ENCODE results near the gene COMT.
A peak's percentile ranks its signal among the peaks of the same experiment; 100 is the strongest.

The COMT gene

GRCh38 chr22:19941365-19942082 is at the start of gene COMT, which contains the start of gene TXNRD2:
COMT (plus strand) TSS chr22:19941772; CDS start chr22:19962527, 20,755 bp downstream.
TXNRD2 (minus strand) TSS chr22:19941818; CDS start chr22:19941803, 15 bp downstream.
- H3K4me3 ChIP-seq (ENCODE audit: low read depth, low read length), result peak within 1 kb of the TSS; percentile 82
- no peak for DNase-seq (ENCODE audit: low read depth)

DNA sequence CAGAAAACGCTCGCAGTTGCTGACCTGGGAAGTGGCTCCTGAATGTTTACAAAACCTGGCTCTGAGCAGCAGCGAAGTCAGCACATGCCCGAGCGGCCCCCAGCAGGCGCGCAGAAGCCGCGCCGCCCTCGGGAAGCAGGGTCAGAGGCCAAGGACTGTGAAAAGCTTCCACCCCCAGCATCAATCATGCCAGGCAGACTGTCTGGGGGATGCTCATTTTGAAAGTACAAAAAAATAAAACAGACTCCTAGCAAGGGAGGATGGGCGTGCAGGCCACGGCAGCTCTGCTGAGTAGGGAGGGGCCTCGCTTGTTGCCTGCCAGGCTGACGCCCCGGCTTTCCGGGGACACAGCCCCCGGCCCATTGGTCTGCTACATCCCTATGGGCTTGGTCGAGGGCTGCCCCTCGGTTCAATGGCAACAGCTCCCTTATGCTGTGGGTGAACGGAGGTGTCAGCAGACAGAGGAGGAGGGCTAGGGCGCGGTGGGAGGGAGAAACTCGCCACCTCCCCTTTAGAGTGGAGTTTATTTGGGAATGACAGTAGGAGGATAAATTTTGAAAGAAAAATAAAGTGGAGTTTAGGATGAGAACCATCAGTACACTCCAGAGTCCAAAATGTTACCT is 49.2 kb upstream of the COMT start:
- no peak for DNase-seq (ENCODE audit: low read depth)
- no peak overlapping the region for H3K4me3 ChIP-seq (ENCODE audit: low read depth, low read length)

DNA sequence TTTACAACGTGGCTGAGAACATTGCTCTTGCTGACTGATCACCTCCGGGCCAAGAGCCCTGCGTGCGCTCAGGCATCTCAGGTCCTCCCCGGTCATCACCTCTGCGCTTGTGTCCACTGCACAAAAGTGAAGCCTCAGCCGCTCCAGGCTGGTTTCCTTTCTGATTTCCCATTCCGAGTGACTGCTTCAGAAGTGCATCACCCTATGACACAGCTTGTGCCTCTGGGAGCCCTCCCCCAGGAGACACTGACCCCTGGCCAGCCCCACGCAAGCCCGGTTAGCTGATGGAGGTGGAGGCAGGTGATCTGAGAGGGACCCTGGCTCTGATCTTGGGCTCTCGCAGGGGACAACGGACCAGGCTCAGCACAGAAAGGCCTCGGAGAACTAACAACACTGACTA is 48.6 kb upstream of the COMT start:
- H3K4me3 ChIP-seq (ENCODE audit: low read depth, low read length), result no peak overlapping the region
- DNase-seq (ENCODE audit: low read depth), result no peak

DNA sequence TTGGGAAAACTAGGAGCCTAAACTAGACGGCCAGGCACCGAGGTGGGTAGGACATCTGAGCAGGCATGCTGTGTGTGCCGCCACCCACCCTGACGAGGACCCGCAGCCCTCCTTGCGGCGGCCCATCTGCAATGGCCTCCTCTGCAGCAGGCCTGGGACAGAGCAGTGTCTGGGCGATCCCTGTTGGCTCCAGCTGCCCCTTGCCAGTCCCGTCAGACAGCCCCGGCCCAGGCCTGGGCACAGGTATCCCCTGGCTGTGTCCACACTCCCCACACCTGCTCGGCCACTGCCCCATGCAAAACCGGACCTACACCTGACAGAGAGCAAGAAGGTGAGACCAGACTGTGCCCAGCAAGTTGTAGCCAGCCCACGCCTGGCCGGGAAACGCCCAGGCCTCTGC is 48.2 kb upstream of the COMT start:
- no peak for DNase-seq (ENCODE audit: low read depth)
- H3K4me3 ChIP-seq (ENCODE audit: low read depth, low read length), result no peak overlapping the region

- no peak overlapping the region for H3K4me3 ChIP-seq (ENCODE audit: low read depth, low read length)
- no peak for DNase-seq (ENCODE audit: low read depth)
Observed at GRCh38 chr22:19895160-19895849, 46.3 kb upstream of the COMT start.

GRCh38 chr22:19896665-19897355 is 44.8 kb upstream of the COMT start:
- no peak overlapping the region for H3K4me3 ChIP-seq (ENCODE audit: low read depth, low read length)
- DNase-seq (ENCODE audit: low read depth), result no peak

GRCh38 chr22:19897726-19898125 is 43.8 kb upstream of the COMT start:
- DNase-seq (ENCODE audit: low read depth), result no peak
- no peak overlapping the region for H3K4me3 ChIP-seq (ENCODE audit: low read depth, low read length)

DNA sequence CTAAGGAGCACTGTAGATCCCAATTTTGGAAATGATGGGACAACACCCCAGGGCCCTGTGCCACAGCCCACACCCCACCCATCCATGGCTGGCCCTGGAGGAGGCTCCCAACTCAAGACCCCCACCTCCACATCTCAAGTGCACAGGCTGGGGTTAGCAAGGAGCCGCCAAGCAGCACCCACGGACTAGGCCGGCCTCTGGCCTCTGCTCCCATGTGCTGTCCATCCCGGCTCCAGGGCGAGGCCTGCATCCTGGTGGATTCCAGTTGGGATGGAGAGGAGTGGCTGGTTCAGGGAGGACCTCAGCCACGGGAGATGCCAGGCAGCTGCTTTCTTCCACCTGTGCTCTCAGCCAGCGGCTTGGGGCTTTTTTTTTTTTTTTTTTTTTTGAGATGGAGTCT is 43.4 kb upstream of the COMT start:
- H3K4me3 ChIP-seq (ENCODE audit: low read depth, low read length), result no peak overlapping the region
- DNase-seq (ENCODE audit: low read depth), result no peak

- no peak overlapping the region for H3K4me3 ChIP-seq (ENCODE audit: low read depth, low read length)
- no peak for DNase-seq (ENCODE audit: low read depth)
Observed at GRCh38 chr22:19898831-19899567, 42.6 kb upstream of the COMT start.

GRCh38 chr22:19900707-19901436 is 40.7 kb upstream of the COMT start:
- H3K4me3 ChIP-seq (ENCODE audit: low read depth, low read length), result no peak overlapping the region
- DNase-seq (ENCODE audit: low read depth), result no peak

DNA sequence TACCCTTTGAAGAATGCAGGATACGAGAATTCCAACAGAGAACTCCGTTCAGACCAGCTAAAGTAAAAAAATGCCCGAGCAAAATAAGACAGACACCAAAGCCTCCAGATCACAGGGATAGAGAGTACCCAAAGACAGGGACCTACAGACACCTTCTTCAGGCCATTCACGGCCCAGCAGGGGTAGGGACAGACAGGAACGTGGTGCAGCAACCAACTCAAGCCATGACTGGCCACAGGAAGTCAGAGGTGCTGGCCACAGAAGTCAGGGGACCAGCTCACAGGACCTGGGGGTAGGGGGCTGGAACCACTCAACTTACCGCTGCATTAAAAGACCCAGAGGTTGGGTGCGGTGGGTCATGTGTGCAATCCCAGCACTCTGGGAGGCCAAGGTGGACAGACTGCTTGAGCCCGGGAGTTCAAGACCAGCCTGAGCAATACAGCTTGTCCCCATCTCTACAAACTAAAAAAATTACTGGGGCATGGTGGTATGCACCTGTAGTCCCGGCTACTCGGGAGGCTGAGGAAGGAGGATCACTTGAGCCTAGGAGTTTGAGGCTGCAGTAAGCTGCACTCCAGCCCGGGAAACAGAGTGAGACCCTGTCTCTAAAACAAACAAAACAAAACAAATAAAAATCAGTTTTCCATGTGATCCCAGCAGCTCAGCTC is 39.9 kb upstream of the COMT start:
- H3K4me3 ChIP-seq (ENCODE audit: low read depth, low read length), result no peak overlapping the region
- DNase-seq (ENCODE audit: low read depth), result no peak

GRCh38 chr22:19902245-19902715 is 39.3 kb upstream of the COMT start:
- no peak overlapping the region for H3K4me3 ChIP-seq (ENCODE audit: low read depth, low read length)
- no peak for DNase-seq (ENCODE audit: low read depth)

DNA sequence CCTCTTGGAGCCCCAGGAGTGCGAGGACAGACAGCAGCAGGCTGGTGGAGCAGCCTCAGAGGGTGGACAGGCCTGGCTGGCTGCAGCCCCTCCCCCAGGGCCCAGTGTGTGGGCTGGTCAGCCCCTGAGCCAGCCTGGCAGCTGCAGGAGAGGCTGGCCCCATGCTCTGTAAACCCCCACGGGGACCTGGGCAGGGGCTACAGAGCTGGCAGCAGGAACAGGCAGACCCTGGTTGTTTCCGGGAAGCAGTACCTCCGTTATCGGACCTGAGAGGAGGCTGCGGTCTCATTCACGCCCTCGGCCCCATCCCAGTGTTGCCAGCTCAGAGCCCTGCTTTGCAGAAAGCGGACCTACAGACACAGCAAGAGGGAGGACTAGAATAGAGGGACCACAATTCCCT is 38.5 kb upstream of the COMT start:
- H3K4me3 ChIP-seq (ENCODE audit: low read depth, low read length), result no peak overlapping the region
- DNase-seq (ENCODE audit: low read depth), result no peak

DNA sequence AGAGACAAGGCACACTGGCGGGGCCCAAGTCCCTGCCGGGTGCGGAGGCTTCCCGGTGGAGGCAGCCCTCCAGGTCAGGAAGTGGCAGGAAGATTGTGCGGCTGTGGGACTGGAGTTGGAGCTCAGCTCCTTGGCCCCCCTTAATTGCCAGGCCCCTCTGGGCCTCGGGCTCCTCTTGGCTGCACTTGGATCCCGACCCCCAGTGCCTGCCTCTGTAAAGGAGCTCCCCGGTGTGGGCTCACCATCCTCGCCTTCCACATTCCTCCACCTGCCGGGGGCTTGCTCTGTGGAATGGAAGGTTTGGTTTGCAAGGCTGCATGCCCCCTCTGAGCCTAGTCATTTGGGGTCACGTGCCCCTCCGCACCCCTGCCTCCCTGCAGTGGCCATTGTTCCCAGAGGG is 38.1 kb upstream of the COMT start:
- DNase-seq (ENCODE audit: low read depth), result no peak

DNA sequence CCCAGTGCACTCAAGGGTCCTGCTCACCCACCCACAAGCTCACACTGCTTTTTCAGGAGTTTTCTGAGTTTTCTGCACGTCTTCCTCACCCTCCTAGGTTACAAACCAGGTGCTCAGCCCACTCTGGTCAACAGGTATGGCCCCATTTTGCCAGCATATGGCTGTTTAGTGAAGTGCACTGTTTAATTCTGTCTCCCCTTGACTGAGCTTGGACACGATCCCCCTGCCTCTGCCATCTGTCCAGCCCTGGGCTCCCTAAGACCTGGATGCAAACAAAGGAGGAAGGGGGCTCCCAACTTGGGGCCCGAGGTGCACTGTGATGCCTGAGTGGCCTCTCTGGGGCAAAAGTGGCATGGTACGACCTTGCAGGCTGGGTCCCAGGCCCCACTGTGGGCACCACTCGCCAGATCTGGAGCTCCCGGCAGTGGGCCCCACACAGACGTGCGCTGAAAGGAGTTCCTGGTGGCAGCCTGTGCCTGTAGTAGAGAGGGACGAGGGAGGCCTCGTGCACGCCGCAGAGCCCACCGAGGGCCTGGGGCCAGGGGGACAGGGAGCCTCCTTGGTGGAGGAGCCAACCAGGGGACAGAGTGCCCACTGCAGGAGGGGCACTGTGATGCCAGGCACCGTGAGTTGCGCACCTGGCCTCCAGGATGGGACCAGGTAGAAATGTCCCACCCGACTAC is 37.3 kb upstream of the COMT start:
- no peak overlapping the region for H3K4me3 ChIP-seq (ENCODE audit: low read depth, low read length)
- no peak for DNase-seq (ENCODE audit: low read depth)

More for the DNA sequence above, 38.1 kb upstream of the COMT start:
- no peak overlapping the region for H3K4me3 ChIP-seq (ENCODE audit: low read depth, low read length)

GRCh38 chr22:19904935-19905334 is 36.6 kb upstream of the COMT start:
- no peak for DNase-seq (ENCODE audit: low read depth)
- no peak overlapping the region for H3K4me3 ChIP-seq (ENCODE audit: low read depth, low read length)

- H3K4me3 ChIP-seq (ENCODE audit: low read depth, low read length), result no peak overlapping the region
- DNase-seq (ENCODE audit: low read depth), result no peak
Observed at GRCh38 chr22:19905347-19906276, 36.0 kb upstream of the COMT start.
